Astrocyte of the cerebellum (primary cell): ENCODE data around the gene ARAP2.

Source experiments
- DNase-seq: peaks from one replicate; pipeline ENCODE4 v3.0.0-alpha.2; 2011; ENCODE audit warnings: low read depth
- H3K4me3 ChIP-seq: 2 replicates; pipeline ENCODE4 v1.5.1; 2011; ENCODE audit warnings: mild to moderate bottlenecking, low read depth, low read length, moderate library complexity
- in situ Hi-C: cut with HindIII; loops from 2 replicates; pipeline ENCODE4 v1.10.0; 2017; ENCODE audit warnings: low sequenced_read_pairs
- TF ChIP-seq, protein P1 (sequence below): IDR thresholded peaks from 2 replicates; pipeline ENCODE4 v1.5.1; 2012; ENCODE audit warnings: low read length, low read depth, moderate library complexity, mild to moderate bottlenecking; ENCODE audit errors: missing control alignments

The ARAP2 gene

DNA sequence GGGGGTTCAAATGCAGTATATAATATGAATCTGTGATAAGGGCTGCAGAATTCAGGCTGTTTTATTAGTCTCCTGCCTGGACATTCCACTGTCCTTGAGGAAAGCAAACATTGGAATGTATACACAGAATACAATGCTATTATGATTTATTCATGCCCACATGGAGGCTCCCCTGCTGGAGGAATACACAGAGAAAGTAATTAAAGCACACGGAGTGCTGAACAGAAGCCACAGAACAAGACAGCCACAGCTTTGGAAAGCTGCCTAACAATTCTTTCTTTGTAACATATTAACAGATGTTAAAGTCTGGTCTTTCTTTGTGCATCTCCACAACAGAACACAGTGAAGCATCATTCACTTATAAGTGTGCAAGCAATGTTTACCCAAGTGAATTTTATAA, 155.8 kb downstream of the ARAP2 start:
- peak; percentile 87 for DNase-seq
- no peak overlapping the region for H3K4me3 ChIP-seq
- in situ Hi-C loops, result no loop called here
- TF ChIP-seq, protein P1, sequence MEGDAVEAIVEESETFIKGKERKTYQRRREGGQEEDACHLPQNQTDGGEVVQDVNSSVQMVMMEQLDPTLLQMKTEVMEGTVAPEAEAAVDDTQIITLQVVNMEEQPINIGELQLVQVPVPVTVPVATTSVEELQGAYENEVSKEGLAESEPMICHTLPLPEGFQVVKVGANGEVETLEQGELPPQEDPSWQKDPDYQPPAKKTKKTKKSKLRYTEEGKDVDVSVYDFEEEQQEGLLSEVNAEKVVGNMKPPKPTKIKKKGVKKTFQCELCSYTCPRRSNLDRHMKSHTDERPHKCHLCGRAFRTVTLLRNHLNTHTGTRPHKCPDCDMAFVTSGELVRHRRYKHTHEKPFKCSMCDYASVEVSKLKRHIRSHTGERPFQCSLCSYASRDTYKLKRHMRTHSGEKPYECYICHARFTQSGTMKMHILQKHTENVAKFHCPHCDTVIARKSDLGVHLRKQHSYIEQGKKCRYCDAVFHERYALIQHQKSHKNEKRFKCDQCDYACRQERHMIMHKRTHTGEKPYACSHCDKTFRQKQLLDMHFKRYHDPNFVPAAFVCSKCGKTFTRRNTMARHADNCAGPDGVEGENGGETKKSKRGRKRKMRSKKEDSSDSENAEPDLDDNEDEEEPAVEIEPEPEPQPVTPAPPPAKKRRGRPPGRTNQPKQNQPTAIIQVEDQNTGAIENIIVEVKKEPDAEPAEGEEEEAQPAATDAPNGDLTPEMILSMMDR, result peak; percentile 18

DNA sequence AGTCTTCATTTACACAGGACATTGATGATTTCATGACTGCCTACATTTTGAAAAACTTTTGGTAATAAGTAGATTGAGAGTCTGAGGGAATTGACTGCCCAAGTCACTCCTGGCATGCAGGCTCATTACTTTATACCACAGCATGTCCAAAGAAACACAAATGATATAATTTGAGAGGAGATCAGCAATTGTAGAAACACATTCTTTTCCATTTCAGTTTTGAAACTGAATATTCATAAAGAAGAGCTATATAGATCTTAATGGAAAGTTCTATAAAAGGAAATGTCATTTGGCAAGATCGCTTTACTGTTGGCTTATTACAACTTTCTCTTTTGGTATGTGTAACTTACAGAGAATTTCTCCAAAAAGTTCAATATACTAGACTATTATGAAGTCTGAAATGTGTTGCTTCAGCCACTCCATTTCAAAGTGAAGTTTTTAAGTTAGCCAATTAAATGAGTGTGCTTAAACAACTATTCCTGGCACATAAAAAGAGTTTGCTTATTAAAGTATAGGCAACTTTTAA, 158.0 kb downstream of the ARAP2 start:
- in situ Hi-C loops, result no loop called here
- H3K4me3 ChIP-seq, result no peak overlapping the region
- DNase-seq, result no peak
- TF ChIP-seq, protein P1, result no peak

DNA sequence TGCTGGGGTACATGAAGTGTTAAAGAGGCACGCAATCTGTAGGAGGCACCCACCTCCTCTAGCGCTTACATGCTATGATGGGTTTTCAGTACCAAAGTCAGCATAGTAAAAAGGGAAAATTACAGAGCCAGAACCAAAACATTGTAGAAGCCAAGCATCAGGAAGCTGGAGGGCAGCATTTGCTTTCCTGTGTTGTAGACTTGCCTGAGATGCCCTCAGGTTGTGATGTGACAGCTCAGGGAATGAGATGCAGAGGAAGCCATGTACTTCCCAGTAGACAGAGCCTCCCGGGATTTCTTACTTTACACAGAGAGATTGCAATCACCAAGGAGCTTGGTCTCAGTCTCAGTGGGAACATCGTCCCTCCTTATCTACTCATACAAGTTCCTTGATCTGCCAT, 161.5 kb downstream of the ARAP2 start:
- TF ChIP-seq, protein P1, result no peak
- no peak for DNase-seq
- in situ Hi-C loops, result no loop called here
- no peak overlapping the region for H3K4me3 ChIP-seq

DNA sequence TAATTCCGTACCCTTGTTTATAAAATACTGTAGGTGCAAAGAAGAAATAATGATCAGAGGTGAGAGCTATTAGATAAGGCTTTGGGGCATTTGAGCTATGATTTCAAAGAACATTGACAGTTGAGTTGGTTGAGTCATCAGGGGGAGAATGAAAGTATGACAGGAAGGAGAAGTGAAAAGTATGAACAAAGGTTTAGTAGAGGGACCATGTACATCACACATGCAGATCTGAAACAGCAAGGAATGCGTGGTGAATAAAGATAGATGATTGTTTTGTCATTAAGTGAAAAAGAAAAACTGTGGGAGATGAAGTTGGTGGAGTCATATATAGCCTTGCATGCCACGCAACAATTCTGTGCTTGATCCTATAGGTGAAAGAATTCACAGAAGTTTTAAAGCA, 163.1 kb downstream of the ARAP2 start:
- H3K4me3 ChIP-seq, result no peak overlapping the region
- TF ChIP-seq, protein P1, result no peak
- in situ Hi-C loops, result no loop called here
- DNase-seq, result no peak

DNA sequence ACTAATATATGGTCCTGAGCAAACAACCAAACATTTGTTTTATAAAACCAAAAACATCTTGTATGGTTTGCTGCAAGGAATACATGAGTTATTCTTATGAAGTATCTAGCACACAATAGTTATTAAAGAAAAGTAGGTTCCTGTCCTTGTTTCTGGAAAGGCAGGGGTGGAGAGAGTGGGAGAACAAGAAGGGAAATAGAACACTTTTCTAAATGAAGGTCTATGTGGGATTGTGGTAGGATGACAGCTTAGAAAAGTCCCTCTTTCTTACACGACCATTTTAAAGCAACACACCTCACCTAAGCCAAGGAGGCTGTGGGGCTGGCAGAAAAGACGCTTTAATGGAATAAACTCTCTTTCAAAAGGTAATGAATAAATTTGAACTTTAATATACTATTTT, 164.6 kb downstream of the ARAP2 start:
- DNase-seq, result no peak
- in situ Hi-C loops, result no loop called here
- no peak overlapping the region for H3K4me3 ChIP-seq
- TF ChIP-seq, protein P1, result no peak

DNA sequence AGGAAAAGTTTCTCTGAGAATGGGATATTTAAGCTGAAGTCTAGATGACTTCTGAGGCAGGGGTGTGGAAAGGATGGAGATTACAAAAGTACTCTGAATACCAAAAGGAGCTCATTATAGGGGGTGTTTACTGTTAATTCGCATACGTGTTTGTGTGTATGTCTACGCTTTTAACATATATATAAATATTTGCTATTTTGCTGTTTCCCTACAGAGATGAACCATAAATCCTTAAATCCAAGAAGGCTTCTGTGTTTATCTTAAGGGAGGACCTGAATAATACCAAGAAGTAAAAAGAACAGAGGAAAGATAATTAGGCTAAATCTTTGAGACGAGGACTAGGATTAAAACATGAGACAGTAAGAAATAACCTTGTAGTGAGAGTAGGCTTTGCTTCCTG, 166.0 kb downstream of the ARAP2 start:
- TF ChIP-seq, protein P1, result no peak
- no peak overlapping the region for H3K4me3 ChIP-seq
- in situ Hi-C loops, result no loop called here
- DNase-seq, result no peak

DNA sequence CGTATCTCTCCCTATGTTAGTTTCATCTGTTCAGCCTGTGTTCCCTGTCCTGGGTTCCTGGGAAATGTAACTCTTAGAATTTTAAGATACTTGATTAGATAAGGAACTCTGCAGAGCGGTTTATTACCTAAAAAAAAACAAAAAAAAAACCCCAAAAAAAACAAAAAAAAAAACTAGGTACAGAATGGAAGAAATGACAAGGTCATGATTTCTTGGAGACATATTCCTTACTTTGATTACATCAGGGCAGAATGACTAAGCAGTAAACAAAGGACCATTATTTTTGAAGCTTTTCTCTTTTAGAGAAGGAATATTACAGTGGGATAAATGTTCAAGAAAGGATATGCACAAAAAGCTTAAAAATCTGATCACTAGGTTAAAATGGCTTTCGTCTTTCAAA, 171.8 kb downstream of the ARAP2 start:
- in situ Hi-C loops, result no loop called here
- no peak overlapping the region for H3K4me3 ChIP-seq
- DNase-seq, result no peak
- TF ChIP-seq, protein P1, result no peak
